Fibroblast of upper back skin (primary cell): ENCODE results near the gene KCNH8.
"Not testable (repeated sequence)": the region's sequence is repeated elsewhere in the genome, so short reads cannot be mapped to it uniquely, and the experiment has no call there.

Source experiments
- DNase-seq: peaks from one replicate; pipeline ENCODE4 v3.0.0-alpha.2; 2013

The KCNH8 gene

DNA sequence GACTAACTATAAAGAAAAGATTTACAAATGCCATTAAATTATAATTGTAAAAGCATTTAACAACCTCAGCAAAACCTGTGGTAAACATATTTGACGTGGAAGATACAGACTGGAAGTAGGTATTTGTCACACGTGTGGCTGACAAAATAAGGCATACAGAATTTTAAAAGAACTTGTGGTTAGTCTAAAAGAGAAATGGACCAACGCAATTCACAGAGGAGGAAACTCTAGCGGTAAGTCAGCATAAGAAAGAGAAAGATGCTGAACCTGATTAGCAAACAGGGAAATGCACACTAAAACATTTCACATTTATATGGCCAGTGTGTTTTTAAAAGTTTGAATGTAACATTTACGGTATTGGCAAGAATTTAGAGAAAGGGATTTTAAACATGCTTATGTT is 35.3 kb downstream of the KCNH8 start:
- no peak for DNase-seq

DNA sequence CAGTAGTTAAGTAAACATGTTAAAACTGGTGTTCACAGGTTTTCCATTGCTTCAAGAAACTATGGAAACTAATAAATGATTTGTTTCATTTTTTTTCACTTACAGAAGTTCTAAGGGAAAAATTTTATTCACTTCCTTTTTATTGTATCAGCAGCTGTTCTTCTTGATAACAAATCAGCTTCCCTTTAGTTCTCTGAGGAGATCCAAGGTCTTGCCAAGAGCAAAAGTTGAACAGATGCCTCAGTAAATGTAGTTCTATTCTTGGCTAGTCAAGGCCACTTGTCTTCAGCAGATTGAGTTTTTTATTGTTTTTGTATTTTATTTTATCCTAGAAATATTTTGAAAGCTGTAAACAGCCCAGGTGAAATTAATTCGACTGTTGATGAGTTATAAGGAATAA is 41.8 kb downstream of the KCNH8 start:
- no peak for DNase-seq

DNA sequence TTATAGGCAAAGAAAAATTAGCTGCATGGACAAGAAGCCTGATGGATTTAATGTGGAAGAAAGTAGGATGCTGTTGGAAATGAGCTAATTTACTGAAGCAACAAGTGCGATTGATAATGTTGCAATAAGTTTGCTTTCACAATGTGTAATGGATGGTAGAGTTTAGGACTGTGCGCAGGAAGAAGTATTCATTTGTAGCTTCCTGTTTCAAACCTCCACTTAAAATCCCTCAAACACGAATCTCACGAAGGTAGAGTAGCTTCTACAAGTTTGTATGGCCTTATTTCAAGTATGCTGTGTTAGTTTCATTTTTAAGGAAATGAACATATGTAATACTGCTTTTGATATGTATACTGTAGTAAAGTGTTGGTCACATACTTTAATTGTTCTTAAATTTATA is 42.3 kb downstream of the KCNH8 start:
- DNase-seq: no peak

DNA sequence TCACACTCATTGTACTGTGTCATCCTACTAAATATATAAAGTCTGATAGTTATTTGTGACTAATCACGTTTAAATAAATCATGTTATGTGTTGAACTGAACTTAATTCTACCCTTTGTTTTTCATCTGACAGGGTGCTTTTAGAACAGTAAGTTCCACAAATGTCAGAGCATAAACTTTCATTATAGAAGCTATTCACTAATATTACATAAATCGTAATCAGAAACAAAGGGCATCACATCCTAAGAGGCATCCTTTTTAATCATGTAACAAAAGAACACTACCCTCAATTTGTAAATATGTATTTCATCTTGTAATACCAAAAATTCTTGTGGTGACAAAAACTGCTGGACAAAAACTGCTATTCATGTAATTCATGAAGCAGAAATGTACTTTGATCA is 50.8 kb downstream of the KCNH8 start:
- DNase-seq: no peak

DNA sequence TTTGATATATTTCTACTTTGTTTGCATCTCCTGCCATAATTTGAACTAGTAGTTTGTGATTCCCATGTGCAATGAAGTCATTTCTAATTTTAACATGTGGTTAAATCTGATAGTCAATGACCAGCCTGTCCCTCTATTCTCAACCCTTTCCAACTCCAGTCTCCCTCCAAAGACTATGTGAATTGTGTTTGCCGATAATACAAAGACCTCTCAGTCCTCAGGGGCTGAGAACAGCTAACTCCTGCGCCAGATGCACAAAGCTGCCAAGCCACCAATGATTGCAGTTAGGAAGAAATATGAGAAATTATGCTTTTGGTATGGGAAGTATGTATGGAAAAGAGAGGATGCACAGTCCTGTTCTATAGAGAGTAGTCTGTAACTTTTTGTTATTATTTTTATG is 54.0 kb downstream of the KCNH8 start:
- no peak for DNase-seq

GRCh38 chr3:19202754-19203153 is 54.4 kb downstream of the KCNH8 start:
- no peak for DNase-seq

- DNase-seq: no peak
Measured at GRCh38 chr3:19206540-19206939, 58.2 kb downstream of the KCNH8 start.

GRCh38 chr3:19213603-19214220 is 65.4 kb downstream of the KCNH8 start:
- no peak for DNase-seq

DNA sequence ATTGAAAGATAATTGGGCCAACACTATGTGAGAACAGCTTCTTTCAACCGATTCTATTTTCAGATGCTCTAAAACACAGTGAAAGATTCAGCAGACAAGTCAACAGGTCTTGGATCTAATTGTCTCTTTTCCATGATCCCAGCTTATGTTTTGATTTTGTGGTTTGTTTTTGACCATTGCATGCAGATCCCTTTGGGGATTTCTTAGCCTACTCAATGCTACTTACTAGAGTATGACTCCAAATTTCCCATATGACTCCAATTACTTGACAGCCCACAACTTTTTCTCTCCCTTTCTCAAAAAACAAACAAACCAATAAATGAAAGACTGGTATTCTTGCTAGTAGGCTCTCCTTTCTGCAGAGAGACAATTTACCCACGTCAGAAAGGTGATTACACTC is 67.1 kb downstream of the KCNH8 start:
- DNase-seq: no peak

GRCh38 chr3:19216669-19217337 is 68.5 kb downstream of the KCNH8 start:
- no peak for DNase-seq

DNA sequence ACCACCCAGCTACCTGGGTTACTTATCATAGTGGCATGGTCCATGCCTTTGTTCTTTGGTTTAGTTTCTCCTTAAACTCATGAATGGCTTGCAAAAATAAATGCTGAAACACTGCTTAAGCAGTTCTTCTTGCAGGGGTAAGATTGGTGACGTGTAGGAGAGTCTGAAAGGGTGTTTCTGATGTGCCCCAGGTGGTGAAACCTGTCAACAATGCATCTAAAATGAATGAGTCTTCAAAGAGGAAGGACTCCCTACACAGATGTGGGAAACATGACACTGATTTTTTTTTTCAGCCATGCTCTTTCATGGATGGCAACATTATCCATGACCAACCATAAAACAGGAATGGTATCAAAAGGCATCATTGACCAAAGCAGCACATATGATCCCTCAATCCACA is 72.0 kb downstream of the KCNH8 start:
- no peak for DNase-seq

GRCh38 chr3:19221081-19221480 is 72.8 kb downstream of the KCNH8 start:
- DNase-seq: no peak

DNA sequence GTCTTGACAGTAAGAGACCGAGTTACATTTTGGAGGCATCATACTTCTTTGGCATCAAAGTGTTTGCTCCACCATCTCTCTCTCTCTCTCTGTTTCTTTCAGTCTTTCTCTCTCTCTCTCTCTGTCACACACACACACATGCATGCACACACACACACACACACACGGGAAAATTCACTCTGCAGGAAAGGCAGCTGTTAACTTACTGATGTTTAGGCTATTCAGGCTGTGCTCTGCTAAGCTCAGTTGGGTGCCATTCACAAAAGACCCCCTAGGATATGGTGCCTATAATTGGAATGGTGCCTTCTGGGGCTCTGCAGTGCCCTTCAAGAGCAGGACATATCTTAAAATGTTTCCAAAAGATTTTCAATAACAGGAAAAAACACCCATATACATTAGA is 78.2 kb downstream of the KCNH8 start:
- no peak for DNase-seq

GRCh38 chr3:19228167-19228566 is 79.9 kb downstream of the KCNH8 start:
- DNase-seq: no peak

GRCh38 chr3:19229086-19229485 is 80.8 kb downstream of the KCNH8 start:
- DNase-seq: no peak

GRCh38 chr3:19229881-19230280 is 81.6 kb downstream of the KCNH8 start:
- DNase-seq: not testable (repeated sequence)

DNA sequence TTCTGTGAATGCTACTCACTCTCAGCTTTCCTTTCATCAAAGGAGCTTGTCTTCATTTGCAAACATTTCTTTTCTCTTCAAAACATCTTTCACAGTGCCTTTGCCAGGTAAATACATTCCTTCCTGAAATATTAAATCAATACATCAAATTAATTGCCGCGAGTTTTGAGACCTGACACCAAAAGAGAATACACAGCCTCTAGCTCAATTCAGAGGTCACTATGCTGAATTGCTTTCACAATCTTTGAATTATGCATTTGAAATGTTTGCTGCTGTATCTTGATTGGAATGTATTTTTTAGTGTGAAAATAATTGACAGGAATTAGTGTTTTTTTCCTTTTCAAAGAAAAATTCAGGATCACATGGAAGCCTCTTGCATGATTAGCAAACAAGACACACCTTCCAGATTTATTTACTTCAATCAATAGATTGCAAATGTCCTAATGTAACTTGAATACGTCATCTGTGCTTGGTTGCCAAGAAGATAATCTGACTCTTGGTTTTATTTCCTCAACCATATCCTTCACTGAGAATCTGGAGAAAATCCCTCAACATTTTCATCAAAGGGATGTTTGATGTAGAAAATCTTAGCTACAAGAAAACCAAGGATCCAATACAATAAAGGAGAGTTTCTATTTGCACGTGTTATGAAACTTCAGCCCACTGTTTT is 83.6 kb downstream of the KCNH8 start:
- DNase-seq: no peak

- no peak for DNase-seq
Measured at GRCh38 chr3:19232566-19232965, 84.3 kb downstream of the KCNH8 start.

GRCh38 chr3:19233882-19234784 is 85.8 kb downstream of the KCNH8 start:
- DNase-seq: not testable (repeated sequence)

DNA sequence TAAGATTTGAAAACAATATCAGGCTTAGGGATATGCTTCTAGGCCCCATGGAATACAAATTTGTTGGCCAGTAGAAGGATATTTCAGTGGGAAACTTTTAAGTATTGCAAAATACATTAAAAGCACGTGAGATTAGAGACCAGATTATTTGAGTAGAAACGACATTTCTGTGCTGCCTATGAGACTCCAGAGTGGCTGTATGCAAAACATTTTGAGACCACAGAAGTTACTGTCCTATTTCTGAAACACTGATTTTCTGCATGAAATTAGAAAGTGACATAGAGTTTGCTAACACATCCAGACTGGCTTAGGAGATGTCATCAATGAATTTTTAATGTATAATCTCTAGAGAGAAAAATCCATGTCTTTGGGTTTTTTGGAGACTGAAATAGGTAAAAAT is 99.8 kb downstream of the KCNH8 start:
- DNase-seq: no peak

- no peak for DNase-seq
Measured at GRCh38 chr3:19248767-19249166, 100.5 kb downstream of the KCNH8 start.

DNA sequence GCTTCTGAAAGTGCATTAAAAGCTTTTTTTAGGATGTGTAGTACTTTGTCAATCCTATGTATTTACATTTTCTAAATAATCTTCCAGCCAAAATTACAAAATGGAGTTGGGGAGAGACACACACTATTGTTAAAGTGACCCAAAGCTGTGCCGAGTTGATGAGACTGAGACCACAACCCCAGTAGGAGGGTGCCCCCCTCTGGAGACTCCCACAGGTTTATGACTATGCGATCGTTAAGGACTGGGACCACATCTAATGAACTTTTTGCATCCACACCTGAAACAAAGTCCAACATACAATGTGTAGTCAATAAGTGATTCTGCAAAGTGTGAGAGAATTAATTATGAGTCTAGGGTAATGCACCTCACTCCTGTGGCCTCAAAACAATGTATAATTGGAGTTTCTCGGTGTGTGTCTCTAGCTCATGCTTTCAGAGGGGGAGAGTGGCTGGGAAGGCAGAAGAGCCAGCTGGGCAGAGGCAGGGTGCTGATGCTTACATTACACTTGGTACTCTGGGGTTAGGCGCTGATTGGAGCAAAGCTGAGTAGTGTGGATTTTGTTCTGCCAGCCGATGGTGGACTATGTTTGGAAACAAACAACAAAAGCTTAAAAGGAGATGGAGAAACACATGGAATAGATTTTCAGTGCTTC is 102.8 kb downstream of the KCNH8 start:
- DNase-seq: no peak

DNA sequence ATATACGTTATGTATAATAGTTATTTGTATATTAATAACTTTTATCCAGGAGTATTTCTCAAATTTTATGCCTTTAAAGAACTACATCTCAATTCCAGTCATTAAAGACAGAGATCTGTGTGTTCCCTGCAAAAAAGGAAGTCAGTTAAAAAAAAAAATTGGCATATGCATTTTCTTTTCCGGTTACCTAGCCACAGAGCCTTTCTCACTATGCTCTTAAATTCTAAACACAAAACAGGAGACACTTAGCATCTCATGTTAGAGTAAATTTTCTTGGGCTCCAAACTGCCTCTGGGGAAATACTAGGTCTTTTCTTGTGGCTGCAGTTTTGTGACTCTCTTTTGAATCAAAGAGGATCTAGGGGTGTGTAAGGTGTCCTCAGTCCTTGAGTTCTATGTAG is 105.9 kb downstream of the KCNH8 start:
- no peak for DNase-seq
